OCI-LY1 (cell line): ENCODE results near the gene NGFR.

ENCODE experiments used
- EZH2 ChIP-seq: fragments of 200-600 bp; sonication (generic), shearing (Covaris generic); IDR thresholded peaks from 2 replicates; pipeline ENCODE4 v1.8.0; 2017; ENCODE audit warnings: borderline replicate concordance, mixed run types, mild to moderate bottlenecking, antibody characterized with exemption, low read length, moderate library complexity, mixed read lengths
- TF ChIP-seq, protein P1 (sequence below): fragments of 200-600 bp; sonication (generic), shearing (Covaris generic); IDR thresholded peaks from 2 replicates; pipeline ENCODE4 v1.5.1; 2017; ENCODE audit warnings: mild to moderate bottlenecking, antibody characterized with exemption, low read length, moderate library complexity, mixed read lengths

DNA sequence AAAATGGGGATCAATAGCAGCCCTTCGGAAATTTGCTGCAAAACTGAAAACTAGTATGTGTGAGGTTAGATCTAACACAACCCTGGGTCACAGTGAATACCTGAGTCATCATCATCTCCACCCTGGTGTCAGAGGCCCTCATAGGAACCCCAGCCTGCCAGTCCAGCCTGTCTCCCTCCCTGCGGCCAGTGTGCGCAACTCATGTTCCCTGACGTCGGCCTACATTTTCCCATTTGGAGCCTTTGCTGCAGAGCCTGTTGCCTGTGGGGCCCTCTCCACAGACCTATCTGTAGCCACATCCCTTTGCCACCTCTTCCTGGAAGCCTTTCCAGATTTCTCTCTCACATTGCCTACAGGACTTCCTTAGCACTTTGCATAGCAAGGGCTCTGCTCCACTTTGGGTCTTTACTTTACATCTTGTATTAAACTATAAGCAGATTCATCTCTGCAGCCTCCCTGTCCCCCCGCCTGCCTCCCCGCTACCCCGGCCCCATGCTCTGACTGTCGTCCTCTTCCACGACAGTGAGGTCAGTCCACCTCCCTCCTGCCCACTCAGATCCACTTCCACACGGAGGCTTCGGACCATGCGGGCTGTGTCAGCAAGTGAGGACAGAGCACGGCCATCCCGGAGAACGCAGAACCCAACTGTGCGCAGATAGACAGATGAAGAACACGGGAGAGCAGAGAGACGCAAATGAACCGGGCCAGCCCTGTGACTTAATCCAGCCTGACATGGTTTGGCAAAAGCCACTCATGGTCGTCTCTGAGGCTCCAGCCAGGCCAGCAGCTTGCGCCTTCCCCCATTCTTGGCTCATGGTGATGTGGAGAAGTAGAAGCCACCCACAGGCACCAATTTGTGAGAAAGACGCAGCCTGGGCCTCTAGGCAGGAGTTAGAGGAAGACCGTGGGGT lies 31.0 kb downstream of the NGFR start:
- TF ChIP-seq EZH2: no peak
- TF ChIP-seq, protein P1, sequence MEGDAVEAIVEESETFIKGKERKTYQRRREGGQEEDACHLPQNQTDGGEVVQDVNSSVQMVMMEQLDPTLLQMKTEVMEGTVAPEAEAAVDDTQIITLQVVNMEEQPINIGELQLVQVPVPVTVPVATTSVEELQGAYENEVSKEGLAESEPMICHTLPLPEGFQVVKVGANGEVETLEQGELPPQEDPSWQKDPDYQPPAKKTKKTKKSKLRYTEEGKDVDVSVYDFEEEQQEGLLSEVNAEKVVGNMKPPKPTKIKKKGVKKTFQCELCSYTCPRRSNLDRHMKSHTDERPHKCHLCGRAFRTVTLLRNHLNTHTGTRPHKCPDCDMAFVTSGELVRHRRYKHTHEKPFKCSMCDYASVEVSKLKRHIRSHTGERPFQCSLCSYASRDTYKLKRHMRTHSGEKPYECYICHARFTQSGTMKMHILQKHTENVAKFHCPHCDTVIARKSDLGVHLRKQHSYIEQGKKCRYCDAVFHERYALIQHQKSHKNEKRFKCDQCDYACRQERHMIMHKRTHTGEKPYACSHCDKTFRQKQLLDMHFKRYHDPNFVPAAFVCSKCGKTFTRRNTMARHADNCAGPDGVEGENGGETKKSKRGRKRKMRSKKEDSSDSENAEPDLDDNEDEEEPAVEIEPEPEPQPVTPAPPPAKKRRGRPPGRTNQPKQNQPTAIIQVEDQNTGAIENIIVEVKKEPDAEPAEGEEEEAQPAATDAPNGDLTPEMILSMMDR: no peak
